ENCODE data around the gene SCG3.

DNA sequence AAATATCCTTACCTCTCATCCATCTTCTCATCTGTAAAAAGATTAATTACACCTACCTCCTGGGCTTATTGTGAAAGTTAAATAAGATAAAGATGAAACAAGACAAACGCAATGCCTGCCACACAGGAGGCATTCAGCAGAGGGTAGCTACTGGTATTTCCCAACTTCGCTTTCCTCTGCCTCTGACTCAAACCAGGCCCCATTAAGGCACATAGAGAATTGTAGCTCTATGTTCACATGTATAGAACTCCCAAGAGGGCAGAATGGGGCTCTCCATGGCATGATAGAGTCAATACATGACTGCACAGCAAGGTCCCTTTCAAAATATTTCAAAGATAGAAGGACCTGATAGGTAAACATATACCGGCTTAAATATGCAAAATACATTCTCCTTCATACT lies 54.8 kb downstream of the SCG3 start:
- TF ChIP-seq, protein P1, sequence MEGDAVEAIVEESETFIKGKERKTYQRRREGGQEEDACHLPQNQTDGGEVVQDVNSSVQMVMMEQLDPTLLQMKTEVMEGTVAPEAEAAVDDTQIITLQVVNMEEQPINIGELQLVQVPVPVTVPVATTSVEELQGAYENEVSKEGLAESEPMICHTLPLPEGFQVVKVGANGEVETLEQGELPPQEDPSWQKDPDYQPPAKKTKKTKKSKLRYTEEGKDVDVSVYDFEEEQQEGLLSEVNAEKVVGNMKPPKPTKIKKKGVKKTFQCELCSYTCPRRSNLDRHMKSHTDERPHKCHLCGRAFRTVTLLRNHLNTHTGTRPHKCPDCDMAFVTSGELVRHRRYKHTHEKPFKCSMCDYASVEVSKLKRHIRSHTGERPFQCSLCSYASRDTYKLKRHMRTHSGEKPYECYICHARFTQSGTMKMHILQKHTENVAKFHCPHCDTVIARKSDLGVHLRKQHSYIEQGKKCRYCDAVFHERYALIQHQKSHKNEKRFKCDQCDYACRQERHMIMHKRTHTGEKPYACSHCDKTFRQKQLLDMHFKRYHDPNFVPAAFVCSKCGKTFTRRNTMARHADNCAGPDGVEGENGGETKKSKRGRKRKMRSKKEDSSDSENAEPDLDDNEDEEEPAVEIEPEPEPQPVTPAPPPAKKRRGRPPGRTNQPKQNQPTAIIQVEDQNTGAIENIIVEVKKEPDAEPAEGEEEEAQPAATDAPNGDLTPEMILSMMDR (IDR thresholded peaks at IDR 0.05): no peak
- no peak for TF ChIP-seq EP300 (IDR thresholded peaks at IDR 0.05)
